Measurements from ENCODE around the gene CLIC5.

Gene CLIC5

GRCh38 chr6:45903959-45904358 lies 111.7 kb downstream of the CLIC5 start:
- H3K4me1 ChIP-seq (ENCODE audit: control insufficient read depth in 2 of 2, insufficient read depth in 2 of 2, low read length in 2 of 2) = no peaks in the 10 kb centered on the region
- H3K9ac ChIP-seq (ENCODE audit: low read depth in 1 of 2, low read length in 2 of 2) = no peak overlapping the region
- H3K36me3 ChIP-seq (ENCODE audit: control insufficient read depth in 2 of 2, insufficient read depth in 2 of 2, low read length in 2 of 2) = peaks cover 12 to 14% of the 10 kb centered on the region in 2 donors
- no peaks in the 10 kb centered on the region for H3K9me3 ChIP-seq (ENCODE audit: control insufficient read depth in 2 of 2, low read length in 2 of 2)
- no peak overlapping the region for H3K27ac ChIP-seq (ENCODE audit: low read depth in 2 of 2, low read length in 2 of 2)
- no peaks in the 10 kb centered on the region for H3K27me3 ChIP-seq (ENCODE audit: control insufficient read depth in 2 of 2, insufficient read depth in 2 of 2, low read length in 2 of 2)
- H3K4me3 ChIP-seq (ENCODE audit: low read length in 2 of 2) = no peak overlapping the region

- Histone ChIP-seq H3K4me3 (ENCODE audit: low read length in 2 of 2) (no peak overlapping the region), H3K36me3 (ENCODE audit: control insufficient read depth in 2 of 2, insufficient read depth in 2 of 2, low read length in 2 of 2) (peaks cover 12 to 14% of the 10 kb centered on the region in 2 donors), H3K27ac (ENCODE audit: low read depth in 2 of 2, low read length in 2 of 2) (no peak overlapping the region), H3K9ac (ENCODE audit: low read depth in 1 of 2, low read length in 2 of 2) (no peak overlapping the region), H3K4me1 (ENCODE audit: control insufficient read depth in 2 of 2, insufficient read depth in 2 of 2, low read length in 2 of 2) (no peaks in the 10 kb centered on the region), H3K27me3 (ENCODE audit: control insufficient read depth in 2 of 2, insufficient read depth in 2 of 2, low read length in 2 of 2) (no peaks in the 10 kb centered on the region), H3K9me3 (ENCODE audit: control insufficient read depth in 2 of 2, low read length in 2 of 2) (no peaks in the 10 kb centered on the region)
These were observed 112.7 kb downstream of the CLIC5 start for GRCh38 chr6:45902984-45903383.

- H3K4me1 ChIP-seq (ENCODE audit: control insufficient read depth in 2 of 2, insufficient read depth in 2 of 2, low read length in 2 of 2) = no peaks in the 10 kb centered on the region
- H3K4me3 ChIP-seq (ENCODE audit: low read length in 2 of 2) = no peak overlapping the region
- H3K9ac ChIP-seq (ENCODE audit: low read depth in 1 of 2, low read length in 2 of 2) = no peak overlapping the region
- peaks cover 12 to 14% of the 10 kb centered on the region in 2 donors for H3K36me3 ChIP-seq (ENCODE audit: control insufficient read depth in 2 of 2, insufficient read depth in 2 of 2, low read length in 2 of 2)
- H3K27me3 ChIP-seq (ENCODE audit: control insufficient read depth in 2 of 2, insufficient read depth in 2 of 2, low read length in 2 of 2) = no peaks in the 10 kb centered on the region
- no peak overlapping the region for H3K27ac ChIP-seq (ENCODE audit: low read depth in 2 of 2, low read length in 2 of 2)
- no peaks in the 10 kb centered on the region for H3K9me3 ChIP-seq (ENCODE audit: control insufficient read depth in 2 of 2, low read length in 2 of 2)
These were observed 113.7 kb downstream of the CLIC5 start for GRCh38 chr6:45901767-45902650.

- Histone ChIP-seq H3K4me3 (ENCODE audit: low read length in 2 of 2) (no peak overlapping the region), H3K36me3 (ENCODE audit: control insufficient read depth in 2 of 2, insufficient read depth in 2 of 2, low read length in 2 of 2) (peaks cover 12 to 14% of the 10 kb centered on the region in 2 donors), H3K27ac (ENCODE audit: low read depth in 2 of 2, low read length in 2 of 2) (no peak overlapping the region), H3K9me3 (ENCODE audit: control insufficient read depth in 2 of 2, low read length in 2 of 2) (no peaks in the 10 kb centered on the region), H3K27me3 (ENCODE audit: control insufficient read depth in 2 of 2, insufficient read depth in 2 of 2, low read length in 2 of 2) (no peaks in the 10 kb centered on the region), H3K4me1 (ENCODE audit: control insufficient read depth in 2 of 2, insufficient read depth in 2 of 2, low read length in 2 of 2) (no peaks in the 10 kb centered on the region), H3K9ac (ENCODE audit: low read depth in 1 of 2, low read length in 2 of 2) (no peak overlapping the region)
These were observed 114.6 kb downstream of the CLIC5 start for GRCh38 chr6:45900808-45901752.

GRCh38 chr6:45899683-45899946 lies 116.0 kb downstream of the CLIC5 start:
- Histone ChIP-seq H3K4me1 (ENCODE audit: control insufficient read depth in 2 of 2, insufficient read depth in 2 of 2, low read length in 2 of 2) (no peaks in the 10 kb centered on the region), H3K9me3 (ENCODE audit: control insufficient read depth in 2 of 2, low read length in 2 of 2) (no peaks in the 10 kb centered on the region), H3K9ac (ENCODE audit: low read depth in 1 of 2, low read length in 2 of 2) (no peak overlapping the region), H3K27me3 (ENCODE audit: control insufficient read depth in 2 of 2, insufficient read depth in 2 of 2, low read length in 2 of 2) (no peaks in the 10 kb centered on the region), H3K36me3 (ENCODE audit: control insufficient read depth in 2 of 2, insufficient read depth in 2 of 2, low read length in 2 of 2) (peaks cover 12 to 14% of the 10 kb centered on the region in 2 donors), H3K27ac (ENCODE audit: low read depth in 2 of 2, low read length in 2 of 2) (no peak overlapping the region), H3K4me3 (ENCODE audit: low read length in 2 of 2) (no peak overlapping the region)

- Histone ChIP-seq H3K4me3 (ENCODE audit: low read length in 2 of 2) (no peak overlapping the region), H3K9me3 (ENCODE audit: control insufficient read depth in 2 of 2, low read length in 2 of 2) (no peaks in the 10 kb centered on the region), H3K27me3 (ENCODE audit: control insufficient read depth in 2 of 2, insufficient read depth in 2 of 2, low read length in 2 of 2) (no peaks in the 10 kb centered on the region), H3K9ac (ENCODE audit: low read depth in 1 of 2, low read length in 2 of 2) (no peak overlapping the region), H3K27ac (ENCODE audit: low read depth in 2 of 2, low read length in 2 of 2) (no peak overlapping the region), H3K36me3 (ENCODE audit: control insufficient read depth in 2 of 2, insufficient read depth in 2 of 2, low read length in 2 of 2) (peaks cover 12 to 14% of the 10 kb centered on the region in 2 donors), H3K4me1 (ENCODE audit: control insufficient read depth in 2 of 2, insufficient read depth in 2 of 2, low read length in 2 of 2) (no peaks in the 10 kb centered on the region)
These were observed 116.5 kb downstream of the CLIC5 start for GRCh38 chr6:45898941-45899682.

GRCh38 chr6:45896783-45897441 lies 118.7 kb downstream of the CLIC5 start:
- Histone ChIP-seq H3K9me3 (ENCODE audit: control insufficient read depth in 2 of 2, low read length in 2 of 2) (no peaks in the 10 kb centered on the region), H3K27ac (ENCODE audit: low read depth in 2 of 2, low read length in 2 of 2) (no peak overlapping the region), H3K4me1 (ENCODE audit: control insufficient read depth in 2 of 2, insufficient read depth in 2 of 2, low read length in 2 of 2) (no peaks in the 10 kb centered on the region), H3K4me3 (ENCODE audit: low read length in 2 of 2) (no peak overlapping the region), H3K9ac (ENCODE audit: low read depth in 1 of 2, low read length in 2 of 2) (no peak overlapping the region), H3K36me3 (ENCODE audit: control insufficient read depth in 2 of 2, insufficient read depth in 2 of 2, low read length in 2 of 2) (no peaks in the 10 kb centered on the region), H3K27me3 (ENCODE audit: control insufficient read depth in 2 of 2, insufficient read depth in 2 of 2, low read length in 2 of 2) (no peaks in the 10 kb centered on the region)

GRCh38 chr6:45895569-45895968 lies 120.1 kb downstream of the CLIC5 start:
- Histone ChIP-seq H3K4me1 (ENCODE audit: control insufficient read depth in 2 of 2, insufficient read depth in 2 of 2, low read length in 2 of 2) (no peaks in the 10 kb centered on the region), H3K27ac (ENCODE audit: low read depth in 2 of 2, low read length in 2 of 2) (no peak overlapping the region), H3K27me3 (ENCODE audit: control insufficient read depth in 2 of 2, insufficient read depth in 2 of 2, low read length in 2 of 2) (no peaks in the 10 kb centered on the region)

GRCh38 chr6:45892696-45893245 lies 122.9 kb downstream of the CLIC5 start:
- H3K27me3 ChIP-seq (ENCODE audit: control insufficient read depth in 2 of 2, insufficient read depth in 2 of 2, low read length in 2 of 2) = no peaks in the 10 kb centered on the region
- no peak overlapping the region for H3K9ac ChIP-seq (ENCODE audit: low read depth in 1 of 2, low read length in 2 of 2)
- H3K9me3 ChIP-seq (ENCODE audit: control insufficient read depth in 2 of 2, low read length in 2 of 2) = no peaks in the 10 kb centered on the region

More at GRCh38 chr6:45895569-45895968, 120.1 kb downstream of the CLIC5 start:
- Histone ChIP-seq H3K36me3 (ENCODE audit: control insufficient read depth in 2 of 2, insufficient read depth in 2 of 2, low read length in 2 of 2) (no peaks in the 10 kb centered on the region), H3K4me3 (ENCODE audit: low read length in 2 of 2) (no peak overlapping the region), H3K9ac (ENCODE audit: low read depth in 1 of 2, low read length in 2 of 2) (no peak overlapping the region), H3K9me3 (ENCODE audit: control insufficient read depth in 2 of 2, low read length in 2 of 2) (no peaks in the 10 kb centered on the region)

More at GRCh38 chr6:45892696-45893245, 122.9 kb downstream of the CLIC5 start:
- H3K4me3 ChIP-seq (ENCODE audit: low read length in 2 of 2) = no peak overlapping the region
- H3K27ac ChIP-seq (ENCODE audit: low read depth in 2 of 2, low read length in 2 of 2) = no peak overlapping the region
- no peaks in the 10 kb centered on the region for H3K36me3 ChIP-seq (ENCODE audit: control insufficient read depth in 2 of 2, insufficient read depth in 2 of 2, low read length in 2 of 2)
- H3K4me1 ChIP-seq (ENCODE audit: control insufficient read depth in 2 of 2, insufficient read depth in 2 of 2, low read length in 2 of 2) = no peaks in the 10 kb centered on the region

All from mucosa of rectum (tissue), 2 donors.